Stimulated activated CD8-positive, alpha-beta memory T cell treated with anti-CD3 and anti-CD28 coated beads, Interleukin-12 subunit alpha, Interleukin-12 subunit beta, amount 100 ng/mL, for 1 hour (primary cell): ENCODE data around the gene NKX1-2.

Experiments used
- DNase-seq: peaks from one replicate; pipeline ENCODE4 v3.0.0-alpha.2; 2020; ENCODE audit warnings: low read depth

Gene NKX1-2

GRCh38 chr10:124474514-124475070 lies 24.8 kb upstream of the NKX1-2 start:
- no peak for DNase-seq

- DNase-seq, result no peak
These were observed 23.2 kb upstream of the NKX1-2 start for GRCh38 chr10:124473070-124473469.

- no peak for DNase-seq
These were observed 22.2 kb upstream of the NKX1-2 start for GRCh38 chr10:124472071-124472470.

GRCh38 chr10:124470544-124471434 lies 21.0 kb upstream of the NKX1-2 start:
- no peak for DNase-seq

GRCh38 chr10:124469956-124470484 lies 20.2 kb upstream of the NKX1-2 start:
- no peak for DNase-seq

GRCh38 chr10:124468624-124469023 lies 18.8 kb upstream of the NKX1-2 start:
- no peak for DNase-seq

GRCh38 chr10:124467165-124467564 lies 17.3 kb upstream of the NKX1-2 start:
- no peak for DNase-seq

- DNase-seq, result no peak
These were observed 16.1 kb upstream of the NKX1-2 start for GRCh38 chr10:124465777-124466488.

- no peak for DNase-seq
These were observed 15.4 kb upstream of the NKX1-2 start for GRCh38 chr10:124465003-124465776.

GRCh38 chr10:124464028-124464965 lies 14.5 kb upstream of the NKX1-2 start:
- no peak for DNase-seq

GRCh38 chr10:124462348-124462695 lies 12.5 kb upstream of the NKX1-2 start:
- no peak for DNase-seq

- peak; percentile 75 for DNase-seq
These were observed 12.0 kb upstream of the NKX1-2 start, which contains the start of gene LHPP for GRCh38 chr10:124461642-124462347. Gene LHPP (plus strand): TSS chr10:124461823. CDS start chr10:124461863, 40 bp downstream.

- DNase-seq, result no peak
These were observed 10.3 kb upstream of the NKX1-2 start for GRCh38 chr10:124460144-124460543.

GRCh38 chr10:124459395-124459794 lies 9.6 kb upstream of the NKX1-2 start:
- no peak for DNase-seq

- no peak for DNase-seq
These were observed 9.1 kb upstream of the NKX1-2 start for GRCh38 chr10:124458889-124459288.

GRCh38 chr10:124458473-124458872 lies 8.6 kb upstream of the NKX1-2 start:
- no peak for DNase-seq

GRCh38 chr10:124455441-124455840 lies 5.6 kb upstream of the NKX1-2 start:
- DNase-seq, result no peak

- DNase-seq, result no peak
These were observed 4.2 kb upstream of the NKX1-2 start for GRCh38 chr10:124453960-124454610.

GRCh38 chr10:124451276-124451675 lies 1.4 kb upstream of the NKX1-2 start:
- no peak for DNase-seq

GRCh38 chr10:124450783-124451057 lies 885 bp upstream of the NKX1-2 start:
- DNase-seq, result no peak
